CD4-positive, alpha-beta T cell treated with Interleukin-17A for 1 hour (primary cell): ENCODE data around the gene CMC2.

Source experiments
- DNase-seq: peaks from one replicate; pipeline ENCODE4 v3.0.0-alpha.2; 2020

The CMC2 gene

DNA sequence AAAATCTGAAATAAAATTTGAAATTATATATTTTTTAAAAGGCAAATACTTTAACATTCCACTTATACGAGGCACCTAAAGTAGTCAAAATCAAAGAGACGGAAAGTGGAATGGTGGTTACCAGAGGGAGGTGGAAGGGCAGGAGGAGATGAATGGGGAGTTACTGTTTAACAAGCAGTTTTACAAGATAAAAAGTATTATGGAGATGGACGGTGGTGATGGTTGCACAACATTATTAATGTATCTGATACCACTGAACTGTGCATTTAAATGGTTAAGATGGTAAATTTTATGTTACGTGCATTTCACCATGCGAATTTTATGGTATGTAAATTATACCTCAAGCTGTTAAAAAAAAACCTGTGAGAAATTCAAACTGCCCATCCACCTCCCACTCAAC lies 5.4 kb downstream of the CMC2 start:
- no peak for DNase-seq

DNA sequence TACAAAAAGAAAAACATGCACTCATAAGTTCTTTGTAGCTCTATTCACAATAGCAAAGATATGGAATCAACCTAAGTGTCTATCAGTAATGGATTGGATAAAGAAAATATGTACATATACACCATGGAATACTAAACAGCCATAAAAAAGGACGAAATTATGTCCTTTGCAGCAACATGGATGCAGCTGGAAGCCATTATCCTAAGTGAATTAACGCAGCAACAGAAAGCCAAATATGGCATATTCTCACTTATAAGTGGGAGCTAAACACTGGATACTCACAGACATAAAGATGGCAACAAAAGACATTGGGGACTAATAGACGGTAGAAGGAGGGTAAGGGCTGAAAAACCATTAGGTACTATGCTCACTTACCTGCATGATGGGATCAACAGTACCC lies 5.8 kb downstream of the CMC2 start:
- no peak for DNase-seq

DNA sequence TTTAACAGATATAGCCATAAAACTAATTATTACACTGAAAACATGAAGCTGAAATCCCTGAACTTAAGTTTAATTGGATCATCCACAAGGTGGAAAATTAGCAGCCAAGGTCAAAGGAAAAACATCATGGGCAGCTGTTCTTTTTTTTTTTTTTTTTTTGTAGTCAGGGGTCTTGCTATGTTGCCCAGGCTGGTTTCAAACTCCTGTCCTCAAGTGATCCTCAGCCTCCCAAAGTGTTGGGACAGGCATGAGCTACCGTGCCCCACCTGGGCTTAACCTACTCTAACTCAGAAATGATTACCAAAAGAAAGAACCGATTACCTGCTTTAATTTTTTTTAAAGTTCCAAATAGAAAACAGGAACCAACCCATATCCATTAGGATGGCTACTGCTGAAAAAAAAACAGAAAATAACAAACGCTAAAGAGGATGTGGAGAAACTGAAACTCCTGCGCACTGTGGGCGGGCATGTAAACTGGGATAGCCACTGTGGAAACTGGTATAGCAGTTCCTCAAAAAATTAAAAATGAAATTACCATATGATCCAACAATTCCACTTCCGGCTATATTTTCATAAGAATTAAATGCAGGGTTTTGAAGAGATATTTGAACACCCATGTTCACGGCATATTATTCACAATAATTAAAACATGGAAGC lies 8.6 kb downstream of the CMC2 start:
- DNase-seq = no peak

DNA sequence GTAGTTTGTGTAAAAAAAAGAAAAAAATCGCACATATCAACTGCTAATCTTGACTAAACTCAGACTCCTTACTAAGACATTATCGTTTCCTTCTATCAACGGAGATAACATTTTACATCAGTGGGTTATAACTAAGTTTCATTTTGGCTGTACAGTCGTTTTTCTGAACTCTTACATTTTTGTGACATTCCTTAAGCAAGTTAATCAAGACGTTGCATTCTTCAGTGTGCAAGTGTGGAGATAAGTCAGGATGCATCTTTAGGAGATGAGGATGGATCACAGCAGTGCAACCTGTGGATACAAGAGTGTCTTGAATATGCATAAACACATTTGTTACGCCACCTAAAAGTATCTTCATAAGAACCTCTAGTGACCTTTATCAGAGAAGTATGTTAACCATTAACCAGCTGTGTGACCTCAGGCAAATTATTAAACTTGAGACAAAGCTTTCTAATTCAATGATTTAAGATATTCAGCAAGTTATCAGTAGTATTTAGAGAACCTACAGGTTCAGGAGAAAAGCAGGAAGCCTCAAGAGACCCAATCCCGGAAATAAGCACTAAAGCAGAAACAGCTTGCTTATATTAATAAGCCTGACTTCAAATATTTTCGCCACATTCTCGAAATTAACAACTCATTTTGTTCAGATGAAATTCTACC lies 9.4 kb downstream of the CMC2 start:
- peak; percentile 34 for DNase-seq

DNA sequence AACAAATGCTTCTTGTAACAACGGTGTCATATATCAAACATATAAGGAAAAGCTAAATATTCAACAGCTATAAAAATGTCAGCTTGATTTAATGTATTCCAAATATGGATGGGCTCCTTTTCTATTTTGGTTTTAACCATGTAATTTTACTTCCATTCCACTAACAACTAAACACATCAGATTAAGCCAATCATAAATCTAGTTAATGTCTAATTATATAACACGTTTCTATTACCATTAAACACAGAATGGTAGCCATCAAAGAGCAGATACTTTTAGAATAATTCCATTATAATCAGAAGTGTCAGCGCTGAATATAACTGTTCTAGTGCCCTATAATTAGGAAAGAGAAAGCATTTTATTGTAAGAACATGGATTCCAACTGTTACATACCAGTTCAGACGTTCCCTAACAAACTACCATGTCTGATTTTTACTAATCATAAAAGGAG lies 10.0 kb downstream of the CMC2 start:
- no peak for DNase-seq

GRCh38 chr16:80994451-80994850 lies 12.2 kb downstream of the CMC2 start:
- DNase-seq = no peak

- DNase-seq = no peak
Observed at GRCh38 chr16:80993834-80994233, 12.9 kb downstream of the CMC2 start.

GRCh38 chr16:80993307-80993706 lies 13.4 kb downstream of the CMC2 start:
- no peak for DNase-seq

DNA sequence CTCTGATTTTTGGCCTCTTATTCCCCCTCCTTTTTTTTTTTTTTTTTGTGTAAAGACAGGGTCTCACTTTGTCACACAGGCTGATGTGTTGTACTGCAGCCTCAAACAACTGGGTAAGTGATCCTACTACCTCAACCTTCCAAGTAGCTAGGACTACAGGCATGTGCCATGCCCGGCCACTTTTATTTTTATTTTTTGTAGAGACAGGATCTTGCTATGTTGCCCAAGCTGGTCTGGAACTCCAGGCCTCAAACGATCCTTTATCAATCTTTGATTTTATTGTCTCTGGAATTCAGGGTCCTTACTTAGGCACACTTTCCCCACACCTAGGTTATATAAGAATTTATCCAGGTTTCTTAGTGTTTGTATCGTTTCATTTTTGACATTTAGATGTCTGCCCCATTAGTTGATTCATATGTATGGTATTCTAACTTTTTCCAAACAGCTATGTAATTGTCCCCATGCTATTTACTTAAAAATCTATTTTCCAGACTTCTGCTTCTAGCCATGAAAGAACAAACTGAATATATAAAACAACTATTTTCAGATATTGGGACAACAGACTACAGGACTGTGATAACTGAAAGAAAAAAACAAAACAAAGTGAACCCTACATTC lies 13.9 kb downstream of the CMC2 start:
- DNase-seq = no peak

DNA sequence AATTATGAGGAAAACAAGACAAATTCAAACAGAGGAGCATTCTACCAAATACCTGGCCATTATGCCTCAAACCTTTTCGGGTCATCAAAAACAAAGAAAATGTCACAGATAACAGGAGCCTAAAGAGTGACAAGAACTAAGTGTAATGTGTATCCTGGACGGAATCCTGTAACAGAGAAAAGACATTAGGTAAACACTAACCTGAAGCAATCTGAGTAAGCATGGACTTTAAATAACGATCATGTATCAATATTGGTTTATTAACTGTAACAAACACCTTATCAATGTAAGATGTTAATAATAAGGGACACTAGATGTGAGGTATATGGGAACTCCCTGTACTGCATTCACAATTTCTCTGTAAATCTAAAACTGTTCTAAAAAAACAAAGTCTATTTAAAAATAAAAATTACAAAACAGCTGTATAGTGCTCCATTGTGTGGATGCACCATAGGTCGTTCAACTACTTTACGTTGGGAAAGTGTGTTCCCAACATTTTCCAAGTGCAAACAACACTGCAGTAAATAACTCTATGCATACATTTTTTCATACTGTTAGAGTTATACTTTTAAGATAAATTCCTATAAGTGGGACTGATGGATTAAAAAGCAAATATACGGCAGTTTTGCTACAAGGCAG lies 14.8 kb downstream of the CMC2 start:
- no peak for DNase-seq

GRCh38 chr16:80990978-80991377 lies 15.7 kb downstream of the CMC2 start:
- DNase-seq = no peak

DNA sequence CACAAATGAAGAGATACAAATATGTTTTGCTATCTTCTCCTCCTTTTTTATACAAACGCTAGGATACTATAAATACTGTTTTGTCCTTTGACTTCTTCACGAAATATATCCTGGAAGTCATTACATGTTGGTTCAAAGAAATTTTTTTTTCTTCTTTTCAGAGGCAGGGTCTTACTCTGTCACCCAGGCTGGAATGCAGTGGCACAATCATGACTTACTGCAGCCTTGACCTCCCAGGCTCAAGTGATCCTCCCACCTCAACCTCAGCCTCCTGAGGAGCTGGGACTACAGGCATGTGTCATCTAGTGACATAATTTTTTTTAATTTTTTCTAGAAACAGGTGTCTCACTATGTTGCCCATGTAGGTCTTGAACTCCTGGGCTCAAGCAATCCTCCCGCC lies 16.1 kb downstream of the CMC2 start:
- no peak for DNase-seq

DNA sequence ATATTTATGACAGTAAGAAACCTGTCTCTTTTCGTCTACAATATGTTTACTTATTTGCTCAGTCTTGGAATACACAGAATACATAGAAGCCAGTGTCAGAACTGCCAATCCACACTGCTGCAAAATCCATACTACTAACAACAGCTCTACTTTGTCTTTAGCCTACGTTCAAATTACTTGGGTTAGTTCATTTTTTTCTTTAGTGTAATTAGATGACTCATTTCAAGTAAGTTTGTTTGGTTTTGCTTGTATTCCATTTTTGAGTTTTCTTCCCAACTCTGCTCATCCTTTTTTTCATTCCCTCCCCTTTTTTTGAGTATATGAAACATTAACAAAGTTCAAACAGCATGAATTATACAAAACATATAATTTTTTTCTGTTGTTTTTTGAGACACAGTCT lies 16.9 kb downstream of the CMC2 start:
- no peak for DNase-seq

GRCh38 chr16:80988756-80989155 lies 17.9 kb downstream of the CMC2 start:
- no peak for DNase-seq

GRCh38 chr16:80986557-80986956 lies 20.1 kb downstream of the CMC2 start:
- DNase-seq = no peak

GRCh38 chr16:80985611-80986010 lies 21.1 kb downstream of the CMC2 start:
- no peak for DNase-seq

GRCh38 chr16:80984124-80984892 lies 22.4 kb downstream of the CMC2 start:
- no peak for DNase-seq

DNA sequence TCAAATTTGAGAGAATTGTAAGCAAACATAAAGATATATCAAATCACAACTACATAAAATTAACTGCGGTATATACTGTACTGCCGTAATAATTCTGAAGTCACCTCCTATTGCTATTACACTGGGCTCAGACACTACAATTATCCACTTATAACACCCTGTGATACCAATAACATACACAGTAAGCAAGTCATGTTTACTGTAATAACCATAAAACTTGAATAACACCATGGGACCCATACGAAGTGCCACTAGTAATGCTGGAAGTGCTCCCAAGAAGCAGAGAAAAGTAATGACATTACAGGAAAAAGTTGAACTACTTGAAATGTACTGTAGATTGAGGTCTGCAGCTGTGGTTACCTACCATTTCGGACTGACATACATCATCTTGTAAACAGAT lies 24.0 kb downstream of the CMC2 start:
- DNase-seq = no peak

- DNase-seq = no peak
Observed at GRCh38 chr16:80981103-80981502, 25.6 kb downstream of the CMC2 start.

DNA sequence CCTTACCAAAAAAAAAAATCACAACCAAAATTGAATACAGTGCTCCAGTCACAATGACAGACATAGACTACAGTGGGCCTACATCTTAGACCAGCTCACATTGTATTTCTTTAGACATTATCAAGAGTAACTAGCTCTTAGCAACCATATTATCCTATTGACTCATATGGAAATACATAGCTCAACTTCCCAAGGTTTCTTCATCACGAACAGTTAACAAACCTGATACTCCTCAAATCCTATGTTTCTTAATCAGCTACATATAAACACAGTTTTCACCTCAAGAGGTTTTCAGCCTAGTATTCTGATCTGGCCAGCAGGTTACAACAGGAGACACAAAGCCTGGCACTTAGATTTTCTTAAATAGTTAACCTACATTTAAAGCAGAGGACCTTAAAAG lies 29.7 kb downstream of the CMC2 start:
- DNase-seq = no peak

DNA sequence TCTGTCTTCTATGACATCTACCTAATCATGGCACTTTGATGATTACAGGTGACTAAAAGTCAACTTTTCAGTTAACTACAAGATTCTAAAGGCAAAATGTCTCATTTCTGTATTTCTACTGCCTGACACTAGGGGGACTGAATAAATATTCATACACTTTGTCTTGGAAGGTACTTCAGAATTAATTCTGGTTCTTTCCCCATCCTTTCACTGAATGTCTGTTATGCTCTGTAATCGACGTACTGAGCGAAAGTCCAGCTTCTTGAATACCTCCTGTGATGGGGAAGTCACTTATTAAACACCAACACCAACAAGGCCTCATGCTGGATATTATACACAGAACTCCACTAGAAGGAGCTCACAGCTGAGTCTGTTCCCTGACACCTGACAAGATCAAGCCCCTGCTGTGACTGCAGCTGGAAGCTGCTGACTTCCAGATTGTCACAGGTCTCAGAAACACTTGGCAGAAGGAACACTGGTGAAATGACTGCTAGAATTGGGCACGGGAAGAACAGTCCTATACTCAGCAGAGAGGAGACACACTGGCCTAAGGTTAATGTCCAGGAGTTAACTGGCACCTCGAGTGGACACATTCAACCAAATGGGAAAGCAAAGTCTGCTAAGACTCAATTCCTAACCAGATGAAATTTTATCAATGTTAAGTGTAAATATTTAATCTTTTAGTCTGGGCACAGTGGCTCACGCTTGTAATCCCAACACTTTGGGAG lies 31.9 kb downstream of the CMC2 start:
- DNase-seq = peak; percentile 22

- no peak for DNase-seq
Observed at GRCh38 chr16:80973991-80974390, 32.7 kb downstream of the CMC2 start.

DNA sequence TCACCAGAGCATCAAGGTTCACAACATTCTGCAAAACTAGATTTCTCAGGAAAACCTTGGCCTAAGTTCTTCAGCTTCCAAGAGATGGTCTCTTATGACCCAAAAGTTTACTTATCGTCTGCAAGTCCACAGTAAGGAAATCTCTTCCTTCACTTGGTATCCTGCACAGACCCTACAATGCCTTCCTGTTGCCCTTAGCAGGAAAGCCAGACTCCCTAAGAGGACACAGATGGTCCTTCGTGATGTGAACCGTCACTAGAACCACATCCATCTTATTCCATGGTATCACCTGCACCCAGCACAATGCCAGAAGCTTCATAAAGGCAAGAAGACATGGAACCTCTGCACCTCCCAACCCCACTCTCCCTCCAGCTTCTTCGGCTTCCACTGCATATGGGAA lies 34.1 kb downstream of the CMC2 start:
- DNase-seq = no peak
